Right ventricle myocardium superior (tissue), 1 donor: Measurements from ENCODE around the gene MBNL1. TPM values are rescaled to one million over a fixed set of nuclear protein-coding genes. Genes with fewer than 3 reads are reported as not detected.
A peak's percentile ranks its signal among the peaks of the same experiment; 100 is the strongest.
"Not testable (repeated sequence)": the region's sequence is repeated elsewhere in the genome, so short reads cannot be mapped to it uniquely, and the experiment has no call there.

ENCODE experiments used
- ATAC-seq: fragments of 200-7000 bp; cut with Tn5 transposase; one replicate; pipeline ENCODE4 v1.9.1; 2020; ENCODE audit warnings: mild to moderate bottlenecking; ENCODE audit not compliant: poor library complexity
- DNase-seq: peaks from one replicate; pipeline ENCODE4 v3.0.0-alpha.2; 2020
- intact Hi-C: fragments of 100-400 bp; cut with DNase I; formaldehyde crosslinking; loops from one replicate; pipeline ENCODE4 v1.11.2; 2022
- total RNA-seq: library from RNA; stranded (reverse); fragmentation: NEBNext Ultra II Directional; extraction: Animal tissue kit (Norgen Biotek cat#: 25700); gene quantifications from one replicate; pipeline ENCODE4 v1.2.1, GENCODE V29; 2021
- donor health status: DM: no; HTN: yes; CAD: no; lungs with severe emphysema.

The MBNL1 gene
- total RNA-seq, 1 donor from 2014 or later = 182 TPM

GRCh38 chr3:152325136-152325535 lies 56.4 kb downstream of the MBNL1 start:
- no peak for ATAC-seq

GRCh38 chr3:152327203-152327602 lies 58.5 kb downstream of the MBNL1 start:
- ATAC-seq (no peak), DNase-seq (no peak)
- intact Hi-C loops = no loop called here

More at GRCh38 chr3:152325136-152325535, 56.4 kb downstream of the MBNL1 start:
- DNase-seq = no peak
- intact Hi-C loops = no loop called here

GRCh38 chr3:152328841-152329240 lies 60.1 kb downstream of the MBNL1 start:
- ATAC-seq = peak; percentile 37
- intact Hi-C loops = no loop called here
- DNase-seq = no peak

GRCh38 chr3:152330559-152330958 lies 61.8 kb downstream of the MBNL1 start:
- DNase-seq (no peak), ATAC-seq (no peak)
- intact Hi-C loops = no loop called here

- no peak for DNase-seq
- intact Hi-C loops = no loop called here
- ATAC-seq = peak; percentile 54
Observed at GRCh38 chr3:152331018-152331541, 62.4 kb downstream of the MBNL1 start.

- DNase-seq = no peak
- intact Hi-C loops = no loop called here
- ATAC-seq = no peak
Observed at GRCh38 chr3:152331998-152332397, 63.3 kb downstream of the MBNL1 start.

GRCh38 chr3:152333928-152334327 lies 65.2 kb downstream of the MBNL1 start:
- intact Hi-C loops = no loop called here
- no peak for DNase-seq
- ATAC-seq = no peak

- no peak for DNase-seq
- no peak for ATAC-seq
- intact Hi-C loops = no loop called here
Observed at GRCh38 chr3:152334761-152335160, 66.0 kb downstream of the MBNL1 start.

GRCh38 chr3:152335273-152335672 lies 66.5 kb downstream of the MBNL1 start:
- ATAC-seq = no peak
- intact Hi-C loops = no loop called here
- DNase-seq = no peak

GRCh38 chr3:152337337-152337736 lies 68.6 kb downstream of the MBNL1 start:
- DNase-seq, intact Hi-C loops: not testable (repeated sequence)
- peak; percentile 31 for ATAC-seq

GRCh38 chr3:152338159-152338720 lies 69.5 kb downstream of the MBNL1 start:
- ATAC-seq = no peak

GRCh38 chr3:152339881-152340505 lies 71.3 kb downstream of the MBNL1 start:
- ATAC-seq (no peak), DNase-seq (no peak)
- intact Hi-C loops = no loop called here

More at GRCh38 chr3:152338159-152338720, 69.5 kb downstream of the MBNL1 start:
- no peak for DNase-seq
- intact Hi-C loops = no loop called here

- DNase-seq (no peak), ATAC-seq (no peak)
- intact Hi-C loops = no loop called here
Observed at GRCh38 chr3:152345233-152345632, 76.5 kb downstream of the MBNL1 start.

GRCh38 chr3:152346058-152346457 lies 77.3 kb downstream of the MBNL1 start:
- ATAC-seq (no peak), DNase-seq (no peak)
- intact Hi-C loops = no loop called here

GRCh38 chr3:152346740-152347139 lies 78.0 kb downstream of the MBNL1 start:
- ATAC-seq = no peak
- intact Hi-C loops = no loop called here

GRCh38 chr3:152348436-152349177 lies 79.9 kb downstream of the MBNL1 start:
- DNase-seq (no peak), ATAC-seq (peak; percentile 11)
- intact Hi-C loops = no loop called here

More at GRCh38 chr3:152346740-152347139, 78.0 kb downstream of the MBNL1 start:
- DNase-seq = no peak

GRCh38 chr3:152349392-152349791 lies 80.7 kb downstream of the MBNL1 start:
- intact Hi-C loops = no loop called here
- ATAC-seq = no peak
- DNase-seq = no peak

GRCh38 chr3:152350139-152350538 lies 81.4 kb downstream of the MBNL1 start:
- DNase-seq = no peak
- ATAC-seq = no peak
- intact Hi-C loops = no loop called here

GRCh38 chr3:152350776-152351175 lies 82.0 kb downstream of the MBNL1 start:
- intact Hi-C loops = no loop called here
- no peak for ATAC-seq
- DNase-seq = no peak

GRCh38 chr3:152352554-152352953 lies 83.8 kb downstream of the MBNL1 start:
- intact Hi-C loops = no loop called here
- DNase-seq (no peak), ATAC-seq (peak; percentile 42)
